IPS-15b (cell line): ENCODE data around the gene LCP2.
"Not testable (repeated sequence)": the region's sequence is repeated elsewhere in the genome, so short reads cannot be mapped to it uniquely, and the experiment has no call there.

Experiments used
- H3K27me3 ChIP-seq: one replicate; pipeline ENCODE4 v1.6.1; 2013; ENCODE audit warnings: low read length; ENCODE audit not compliant: control insufficient read depth, insufficient read depth
- H3K36me3 ChIP-seq: one replicate; pipeline ENCODE4 v1.6.1; 2013; ENCODE audit warnings: low read length; ENCODE audit not compliant: control insufficient read depth, insufficient read depth
- H3K4me1 ChIP-seq: one replicate; pipeline ENCODE4 v1.6.1; 2013; ENCODE audit warnings: mild to moderate bottlenecking, low read length; ENCODE audit not compliant: control insufficient read depth, insufficient read depth
- H3K4me3 ChIP-seq: one replicate; pipeline ENCODE4 v1.5.1; 2013; ENCODE audit warnings: low read depth, low read length
- H3K9ac ChIP-seq: one replicate; pipeline ENCODE4 v1.6.1; 2013; ENCODE audit warnings: low read depth, mild to moderate bottlenecking, low read length
- H3K9me3 ChIP-seq: one replicate; pipeline ENCODE4 v1.6.1; 2013; ENCODE audit warnings: mild to moderate bottlenecking, low read length; ENCODE audit not compliant: control insufficient read depth, insufficient read depth

LCP2 gene

DNA sequence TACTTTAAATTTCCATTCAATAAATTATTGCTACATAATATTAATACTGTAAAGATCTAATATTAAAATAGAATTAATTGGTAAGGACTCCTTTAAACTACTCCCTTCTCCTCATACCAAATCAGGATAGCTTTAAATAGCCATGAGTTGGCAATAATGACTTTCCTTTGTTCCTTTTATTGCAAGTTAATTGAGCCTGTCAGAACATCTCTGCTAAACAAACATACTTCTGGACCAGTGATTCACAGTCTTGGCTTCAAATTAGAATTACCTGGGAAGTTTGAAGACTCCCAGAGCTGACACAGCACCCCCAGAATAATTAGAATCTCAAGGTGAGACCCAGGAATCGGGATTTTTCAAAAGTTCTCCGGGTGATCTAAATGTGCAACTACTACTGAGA lies 46.1 kb downstream of the LCP2 start:
- H3K4me1 ChIP-seq, result peaks cover 27% of the 10 kb centered on the region
- H3K36me3 ChIP-seq, result no peaks in the 10 kb centered on the region
- no peak overlapping the region for H3K9ac ChIP-seq
- no peaks in the 10 kb centered on the region for H3K27me3 ChIP-seq
- no peak overlapping the region for H3K4me3 ChIP-seq
- H3K9me3 ChIP-seq, result no peaks in the 10 kb centered on the region

DNA sequence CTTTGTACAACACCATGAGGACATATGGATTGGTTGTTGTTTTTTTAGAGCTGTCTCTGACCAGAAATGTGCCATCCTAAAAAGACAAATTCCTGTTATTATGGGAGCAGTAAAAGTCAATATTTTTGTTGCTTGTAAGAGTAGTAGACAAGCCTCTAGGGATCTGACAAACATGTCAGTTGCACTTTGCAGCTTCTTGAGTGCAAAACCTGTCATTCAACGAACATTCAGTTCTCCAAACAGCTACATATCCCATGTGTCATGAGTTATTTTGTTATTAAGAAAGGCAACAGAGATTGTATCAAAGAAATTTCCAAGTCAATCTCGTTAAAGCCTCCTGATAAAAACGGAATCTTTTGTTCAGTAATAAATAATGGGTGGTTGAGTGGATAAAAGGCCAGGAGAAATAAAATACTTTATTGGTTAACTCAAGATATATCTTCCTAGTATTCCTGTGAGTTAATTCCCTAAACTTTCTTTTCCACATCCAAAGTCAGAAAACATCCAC lies 46.7 kb downstream of the LCP2 start:
- no peaks in the 10 kb centered on the region for H3K27me3 ChIP-seq
- no peak overlapping the region for H3K4me3 ChIP-seq
- H3K36me3 ChIP-seq, result no peaks in the 10 kb centered on the region
- H3K4me1 ChIP-seq, result peaks cover 27% of the 10 kb centered on the region
- no peak overlapping the region for H3K9ac ChIP-seq
- no peaks in the 10 kb centered on the region for H3K9me3 ChIP-seq

DNA sequence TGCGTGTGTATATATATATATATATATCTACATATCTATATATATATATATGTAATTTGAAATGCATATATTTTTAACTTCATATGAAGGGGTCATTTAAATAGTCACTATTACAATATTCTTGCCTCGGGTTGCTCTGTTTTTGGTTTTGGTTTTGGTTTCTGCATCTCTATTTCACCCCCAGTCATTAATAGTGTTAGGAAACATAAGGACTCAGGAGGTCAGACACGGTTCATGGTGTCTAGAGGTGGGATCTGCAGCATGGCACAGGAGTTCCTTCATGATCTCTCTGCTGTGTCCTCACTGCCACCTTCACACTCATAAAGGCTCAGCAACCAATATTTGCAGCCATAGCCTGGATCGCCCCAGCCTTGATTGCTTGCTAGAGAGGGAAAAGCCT lies 48.2 kb downstream of the LCP2 start:
- H3K36me3 ChIP-seq, result no peaks in the 10 kb centered on the region
- H3K9ac ChIP-seq, result no peak overlapping the region
- H3K27me3 ChIP-seq, result no peaks in the 10 kb centered on the region
- H3K4me3 ChIP-seq, result no peak overlapping the region
- H3K9me3 ChIP-seq, result no peaks in the 10 kb centered on the region
- H3K4me1 ChIP-seq, result peaks cover 25% of the 10 kb centered on the region

DNA sequence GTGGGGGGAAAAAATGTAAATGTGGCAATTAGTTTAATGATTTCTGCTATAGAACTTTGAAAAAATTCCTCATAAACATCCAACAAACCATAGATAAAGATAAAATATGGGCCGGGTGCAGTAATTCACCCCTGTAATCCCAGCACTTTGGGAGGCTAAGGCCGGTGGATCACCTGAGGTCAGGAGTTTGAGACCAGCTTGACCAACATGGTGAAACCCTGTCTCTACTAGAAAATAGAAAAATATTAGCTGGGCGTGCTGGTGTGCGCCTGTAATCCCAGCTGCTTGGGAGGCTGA lies 48.7 kb downstream of the LCP2 start:
- H3K4me1 ChIP-seq, result peaks cover 20% of the 10 kb centered on the region
- H3K9me3 ChIP-seq, H3K4me3 ChIP-seq, H3K36me3 ChIP-seq, H3K9ac ChIP-seq, H3K27me3 ChIP-seq: not testable (repeated sequence)

DNA sequence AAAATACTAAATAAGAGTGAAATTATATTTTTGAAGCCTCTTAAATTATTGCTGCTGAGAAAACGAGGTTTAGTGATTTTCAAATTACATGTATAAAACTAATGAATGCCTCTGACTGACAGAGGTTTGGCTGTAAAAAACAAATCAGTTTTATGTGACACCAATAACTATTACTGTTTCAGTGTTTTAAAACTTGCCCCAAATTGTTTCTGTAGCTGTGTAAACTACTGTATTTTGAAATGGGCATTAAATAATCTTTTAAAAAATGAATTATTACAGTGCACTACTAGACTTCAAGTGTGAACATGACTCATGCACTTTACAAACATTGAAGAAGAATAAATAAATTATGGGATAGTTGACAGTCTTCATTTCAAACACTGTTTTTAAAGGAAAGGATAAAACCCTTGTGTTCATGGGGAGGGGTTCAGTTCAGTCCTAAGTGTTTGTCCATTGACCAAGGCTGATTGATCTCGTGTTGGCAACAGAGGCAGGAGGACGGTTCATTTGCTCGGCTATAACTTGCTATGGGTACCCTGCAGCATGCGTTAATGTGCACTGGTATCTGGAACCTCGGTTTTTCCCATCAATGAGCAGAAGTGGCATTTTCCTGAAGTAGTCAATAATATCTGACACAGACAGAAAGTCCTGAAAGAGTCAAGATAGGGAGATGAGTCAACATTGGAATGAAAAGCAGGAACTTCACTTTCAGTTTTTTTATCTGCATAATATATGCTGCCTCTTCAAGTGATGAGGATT lies 49.2 kb downstream of the LCP2 start:
- no peaks in the 10 kb centered on the region for H3K9me3 ChIP-seq
- no peaks in the 10 kb centered on the region for H3K36me3 ChIP-seq
- no peak overlapping the region for H3K4me3 ChIP-seq
- H3K9ac ChIP-seq, result no peak overlapping the region
- H3K4me1 ChIP-seq, result peaks cover 16% of the 10 kb centered on the region
- H3K27me3 ChIP-seq, result no peaks in the 10 kb centered on the region

DNA sequence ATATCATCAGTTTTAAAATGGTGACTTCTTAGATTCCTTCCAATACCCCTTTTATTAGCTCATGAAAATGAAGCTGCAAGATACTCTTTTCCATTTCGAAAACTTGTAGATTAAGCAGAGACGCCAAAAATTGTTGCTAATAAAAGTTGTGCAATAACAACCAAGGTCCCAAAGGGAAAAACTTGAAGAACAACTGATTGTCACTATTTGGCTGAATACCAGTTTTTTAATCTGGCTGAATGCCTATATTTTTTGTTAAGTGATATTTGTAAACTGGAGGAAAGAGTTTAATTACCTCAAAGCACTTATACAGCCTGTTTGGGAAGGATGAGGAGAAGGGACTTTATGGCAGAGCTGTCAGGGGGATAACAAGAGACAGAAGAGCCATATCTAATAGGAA lies 50.2 kb downstream of the LCP2 start:
- no peak overlapping the region for H3K4me3 ChIP-seq
- H3K9me3 ChIP-seq, result no peaks in the 10 kb centered on the region
- no peak overlapping the region for H3K9ac ChIP-seq
- H3K27me3 ChIP-seq, result no peaks in the 10 kb centered on the region
- H3K4me1 ChIP-seq, result peaks cover 10% of the 10 kb centered on the region
- H3K36me3 ChIP-seq, result no peaks in the 10 kb centered on the region

DNA sequence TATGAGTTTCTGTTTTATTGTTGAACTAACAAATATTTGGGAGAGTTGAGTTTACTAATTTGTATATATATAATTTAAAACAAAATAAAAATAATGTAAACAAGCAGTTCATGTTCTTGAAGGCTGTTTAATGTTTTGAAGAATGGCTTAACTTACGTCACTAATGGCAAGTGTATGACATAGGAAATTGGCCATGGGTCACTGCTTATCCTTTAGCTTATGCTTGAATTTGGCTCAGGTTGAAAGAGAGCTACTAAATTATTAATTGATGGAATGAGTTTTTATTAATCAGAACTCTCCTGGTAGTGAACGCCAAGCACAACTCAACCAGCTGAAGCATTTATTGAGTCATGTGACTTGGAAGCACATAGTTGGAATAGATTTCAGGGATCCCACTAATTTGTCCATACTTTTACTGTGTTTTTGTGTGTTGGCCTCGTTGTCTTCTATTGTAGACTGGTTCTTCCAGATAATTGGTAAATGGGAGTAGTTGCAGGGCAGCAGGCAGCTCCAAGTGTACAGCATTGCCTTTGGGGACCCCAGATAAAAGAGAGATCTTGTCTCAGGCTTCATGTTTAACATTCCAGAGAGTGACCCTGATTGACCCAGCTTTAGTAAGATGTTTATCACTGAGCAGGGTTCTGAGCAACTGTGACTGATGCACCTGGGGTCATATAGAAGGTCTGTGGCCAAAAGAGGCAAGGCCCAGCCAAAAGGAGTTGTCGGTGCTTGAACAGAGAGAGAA lies 51.3 kb downstream of the LCP2 start:
- Histone ChIP-seq H3K4me3 (no peak overlapping the region), H3K9me3 (no peaks in the 10 kb centered on the region), H3K27me3 (no peaks in the 10 kb centered on the region), H3K9ac (no peak overlapping the region), H3K4me1 (peaks cover 3% of the 10 kb centered on the region), H3K36me3 (no peaks in the 10 kb centered on the region)

DNA sequence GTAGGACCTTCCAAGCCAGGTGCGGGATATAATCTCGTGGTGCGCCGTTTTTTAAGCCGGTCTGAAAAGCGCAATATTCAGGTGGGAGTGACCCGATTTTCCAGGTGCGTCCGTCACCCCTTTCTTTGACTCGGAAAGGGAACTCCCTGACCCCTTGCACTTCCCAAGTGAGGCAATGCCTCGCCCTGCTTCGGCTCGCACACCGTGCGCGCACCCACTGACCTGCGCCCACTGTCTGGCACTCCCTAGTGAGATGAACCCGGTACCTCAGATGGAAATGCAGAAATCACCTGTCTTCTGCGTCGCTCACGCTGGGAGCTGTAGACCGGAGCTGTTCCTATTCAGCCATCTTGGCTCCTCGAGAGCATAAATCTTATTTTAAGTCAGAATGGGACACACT lies 52.1 kb downstream of the LCP2 start:
- not testable (repeated sequence) for H3K36me3 ChIP-seq, H3K9ac ChIP-seq, H3K4me3 ChIP-seq

DNA sequence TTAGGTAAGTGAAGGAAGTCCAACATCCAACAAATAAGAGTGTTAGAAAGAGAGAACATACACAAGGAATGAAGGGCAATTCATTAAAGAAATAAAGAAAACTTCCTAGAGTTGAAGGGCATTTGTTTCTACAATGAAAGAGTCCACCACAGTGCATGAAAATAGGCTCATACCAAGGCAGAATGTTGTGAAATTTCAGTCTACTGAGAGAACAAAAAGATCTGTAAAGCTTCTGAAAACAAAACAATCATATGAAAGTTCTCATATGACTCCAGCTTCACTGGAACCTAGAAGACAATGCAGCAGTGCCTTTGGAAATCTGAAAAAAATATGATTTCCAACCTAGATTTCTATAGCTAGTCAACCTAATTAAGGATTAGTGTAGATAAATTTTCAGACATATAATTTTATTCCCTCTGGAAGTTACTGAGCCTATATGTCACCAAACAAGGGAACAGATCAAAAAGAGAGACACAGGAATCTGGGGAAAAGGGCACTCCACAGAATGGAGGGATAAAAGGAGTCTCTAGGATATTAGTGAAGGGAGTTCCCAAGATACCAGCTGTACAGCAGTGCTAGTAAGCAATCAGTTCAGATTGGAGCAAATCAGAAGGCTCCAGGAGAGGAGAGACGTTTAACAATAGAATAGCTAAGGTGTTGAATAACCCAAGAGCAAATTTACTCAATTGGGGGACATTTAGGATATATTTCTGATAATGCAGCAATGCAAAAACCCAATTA lies 59.0 kb downstream of the LCP2 start:
- Histone ChIP-seq H3K4me3 (no peak overlapping the region), H3K4me1 (no peaks in the 10 kb centered on the region), H3K9me3 (no peaks in the 10 kb centered on the region), H3K36me3 (no peaks in the 10 kb centered on the region), H3K9ac (no peak overlapping the region), H3K27me3 (no peaks in the 10 kb centered on the region)

More for the DNA sequence above, 52.1 kb downstream of the LCP2 start:
- H3K9me3 ChIP-seq, H3K4me1 ChIP-seq, H3K27me3 ChIP-seq: not testable (repeated sequence)

DNA sequence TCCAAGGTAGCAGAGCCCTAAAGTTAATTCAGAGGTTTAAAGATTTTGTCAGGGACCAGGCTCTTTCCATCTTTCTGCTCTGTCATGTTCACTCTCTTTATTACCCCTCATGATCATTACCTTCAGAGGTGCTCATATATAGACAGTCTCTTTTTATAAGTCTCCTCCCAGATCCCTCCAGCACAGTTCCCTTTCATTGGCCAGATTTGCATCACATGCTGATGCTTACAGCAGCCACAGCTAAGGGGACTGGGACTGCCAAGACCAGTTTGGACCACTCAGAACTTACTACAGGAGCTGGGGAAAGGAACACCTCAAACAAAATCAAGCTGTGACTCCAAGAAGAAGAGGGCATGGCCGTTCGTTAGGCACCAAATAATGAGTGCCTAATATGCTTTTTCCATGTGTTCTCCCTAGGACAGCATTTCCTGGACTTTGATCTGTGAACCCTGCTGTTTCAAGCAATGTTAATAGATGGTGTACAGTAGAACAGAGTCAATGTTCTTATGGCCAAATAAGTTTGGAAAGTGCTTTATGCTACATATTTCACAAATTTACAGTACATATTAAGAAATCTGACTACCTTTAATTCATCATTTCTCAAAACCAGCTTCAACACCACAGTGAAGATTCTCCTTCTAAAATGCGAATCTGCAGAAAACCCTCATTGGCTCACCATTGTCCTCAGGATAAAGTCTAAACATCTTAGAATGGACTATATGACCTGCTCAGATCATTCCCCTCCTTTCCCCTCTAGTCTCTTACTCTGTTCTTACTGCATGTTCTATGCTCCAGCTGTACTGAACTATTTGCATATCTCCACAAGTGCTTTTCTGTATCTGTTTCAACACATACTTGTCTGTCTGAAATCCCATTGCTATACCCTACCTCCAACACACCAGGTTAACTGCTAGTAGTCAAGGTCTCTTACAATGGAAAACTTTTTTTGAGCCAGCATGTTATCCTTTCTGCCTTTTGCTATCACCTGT lies 61.4 kb downstream of the LCP2 start:
- no peaks in the 10 kb centered on the region for H3K27me3 ChIP-seq
- H3K9me3 ChIP-seq, result no peaks in the 10 kb centered on the region
- H3K4me3 ChIP-seq, result no peak overlapping the region
- no peaks in the 10 kb centered on the region for H3K36me3 ChIP-seq
- no peak overlapping the region for H3K9ac ChIP-seq
- no peaks in the 10 kb centered on the region for H3K4me1 ChIP-seq

DNA sequence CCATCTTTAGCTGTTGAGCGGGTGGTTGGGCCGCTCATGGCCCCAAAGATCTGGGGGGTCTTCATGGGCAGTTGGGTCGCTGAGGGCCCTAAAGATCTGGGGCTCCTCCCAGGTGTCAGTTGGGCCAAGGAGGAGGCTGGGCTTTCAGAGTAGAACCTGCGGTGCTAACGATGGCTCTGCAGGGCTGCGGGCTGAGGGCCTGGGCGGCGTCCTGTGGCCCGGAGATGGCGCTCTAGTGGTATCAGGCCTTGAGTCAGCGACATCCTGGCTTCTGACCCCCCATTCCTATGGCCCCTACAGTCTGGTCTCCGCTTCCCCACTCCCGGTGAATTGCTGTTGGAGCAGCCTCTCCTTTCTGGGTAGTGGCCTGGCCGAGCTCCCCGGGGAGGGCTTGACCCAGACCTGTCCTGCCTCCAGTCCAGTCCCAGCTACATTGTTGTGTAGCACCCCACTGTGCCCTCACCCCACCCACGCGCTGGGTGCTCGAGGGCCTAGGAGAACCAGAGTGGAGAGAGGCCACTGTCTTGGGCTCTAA lies 64.2 kb downstream of the LCP2 start:
- no peaks in the 10 kb centered on the region for H3K36me3 ChIP-seq
- H3K9me3 ChIP-seq, result no peaks in the 10 kb centered on the region
- no peaks in the 10 kb centered on the region for H3K27me3 ChIP-seq
- no peak overlapping the region for H3K9ac ChIP-seq
- H3K4me3 ChIP-seq, result no peak overlapping the region
- no peaks in the 10 kb centered on the region for H3K4me1 ChIP-seq
